Measurements from ENCODE around the gene WWOX.

DNA sequence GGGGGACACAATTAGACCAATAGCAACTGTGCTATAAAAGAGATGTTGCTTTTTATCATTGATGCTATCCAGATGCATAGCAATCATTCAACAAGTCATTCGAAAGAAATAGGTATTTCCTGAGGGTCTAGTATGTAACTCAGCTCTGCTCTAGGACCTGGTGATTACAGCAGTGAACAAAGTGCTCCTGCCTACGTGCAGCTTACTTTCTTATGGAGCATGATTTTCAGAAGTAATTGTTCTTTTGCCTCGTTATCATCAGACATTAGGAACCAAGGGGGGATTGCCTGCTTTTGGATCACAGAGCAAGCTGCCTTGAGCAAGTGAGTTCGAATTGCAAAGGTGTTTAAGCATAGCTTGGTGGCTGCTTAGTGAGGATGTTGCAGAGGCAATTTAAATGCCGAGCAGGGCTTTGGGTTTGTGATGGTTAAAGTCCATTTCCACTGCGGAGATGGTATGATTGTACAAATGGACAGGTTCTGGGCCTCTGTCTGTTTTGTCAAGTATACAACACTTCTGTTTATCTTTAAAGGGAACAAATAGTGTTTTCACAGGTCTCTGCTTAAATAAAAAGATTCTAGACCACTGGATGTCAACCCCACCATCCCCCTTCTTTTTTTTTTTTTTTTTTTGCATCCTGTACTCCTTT, 41.5 kb downstream of the WWOX start:
- TF ChIP-seq POLR2AphosphoS5 (IDR thresholded peaks at IDR 0.05; ENCODE audit: borderline replicate concordance, low read depth, low read length) (no peak), EZH2 (IDR thresholded peaks at IDR 0.05) (no peak)

Data from SK-N-MC (cell line).